Erythroblast (primary cell): ENCODE measurements around the gene PACS2.

ENCODE experiments used
- GATA1 ChIP-seq: IDR thresholded peaks from 2 replicates; pipeline ENCODE4 v1.6.1; 2011; ENCODE audit warnings: low read depth, mild to moderate bottlenecking, control low read depth, low read length, moderate library complexity
- POLR2A ChIP-seq: IDR thresholded peaks from 2 replicates; pipeline ENCODE4 v1.6.1; 2011; ENCODE audit warnings: mild to moderate bottlenecking, low read length

DNA sequence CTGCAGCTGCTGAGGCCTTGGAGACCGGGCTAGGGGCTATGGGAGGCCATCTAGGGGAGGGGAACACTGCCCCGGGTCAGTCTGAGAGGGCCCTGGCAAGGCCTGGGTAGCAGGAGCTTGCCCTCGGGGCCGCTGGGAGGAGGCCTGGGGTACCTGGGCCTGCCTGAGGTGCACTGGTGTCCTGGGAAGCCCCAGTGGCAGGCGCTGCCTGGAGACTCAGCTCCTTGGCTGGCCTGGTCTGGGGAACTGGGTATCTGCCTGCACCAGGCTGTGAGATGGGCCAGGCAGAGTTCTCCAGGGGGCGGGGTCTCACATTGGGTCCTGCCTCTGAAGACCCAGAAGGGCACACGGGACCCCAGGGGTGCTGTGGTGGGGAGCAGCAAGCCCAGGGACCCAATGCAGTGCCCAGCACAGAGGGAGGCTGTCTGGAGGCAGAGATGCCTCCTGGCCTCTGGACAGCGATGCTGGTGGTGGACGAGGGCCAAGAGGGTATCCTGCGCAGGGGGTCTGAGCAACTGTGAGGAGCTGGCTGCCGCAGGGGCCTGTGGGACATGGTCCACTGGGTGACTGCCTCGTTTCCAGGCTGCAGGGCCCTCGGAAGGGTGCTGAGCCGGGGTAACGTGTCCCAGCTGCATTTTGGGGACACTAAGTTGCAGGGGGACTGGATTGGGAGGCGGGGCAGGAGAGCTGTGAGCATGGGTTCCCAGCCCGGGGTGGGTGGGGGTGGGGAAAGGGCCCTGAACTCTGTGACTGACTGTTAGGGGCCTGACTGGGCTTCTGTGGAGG, 97.6 kb downstream of the PACS2 start:
- TF ChIP-seq POLR2A (no peak), GATA1 (no peak)
